Skeletal muscle tissue (tissue), 4 donors: Measurements from ENCODE around the gene CMIP. TPM values are rescaled to one million over a fixed set of nuclear protein-coding genes. Genes with fewer than 3 reads are reported as not detected.

Experiments used
- H3K27ac ChIP-seq: one replicate; pipeline ENCODE4 v1.7.0; 2013; ENCODE audit warnings: mild to moderate bottlenecking, low read depth, low read length, inconsistent platforms
- H3K27me3 ChIP-seq, 3 donors: one replicate each; pipeline ENCODE4 v1.7.0; 2013; ENCODE audit warnings: low read length in 3 of 3; ENCODE audit not compliant: control insufficient read depth in 3 of 3, insufficient read depth in 3 of 3
- H3K36me3 ChIP-seq, 3 donors: one replicate each; pipeline ENCODE4 v1.7.0; 2013; ENCODE audit warnings: low read length in 3 of 3; ENCODE audit not compliant: control insufficient read depth in 3 of 3, insufficient read depth in 3 of 3
- H3K4me1 ChIP-seq, 3 donors: one replicate each; pipeline ENCODE4 v1.7.0; 2013; ENCODE audit warnings: low read length in 3 of 3, mild to moderate bottlenecking in 3 of 3; ENCODE audit not compliant: control insufficient read depth in 3 of 3, insufficient read depth in 3 of 3
- H3K4me3 ChIP-seq, 3 donors: one replicate each; pipeline ENCODE4 v1.7.0; 2013; ENCODE audit warnings: low read length in 3 of 3
- H3K9ac ChIP-seq, 3 donors: one replicate each; pipeline ENCODE4 v1.7.0; 2013; ENCODE audit warnings: low read length in 3 of 3, mild to moderate bottlenecking in 3 of 3, moderate library complexity in 2 of 3, low read depth in 1 of 3
- H3K9me3 ChIP-seq, 3 donors: one replicate each; pipeline ENCODE4 v1.7.0; 2013; ENCODE audit warnings: low read length in 3 of 3; ENCODE audit not compliant: control insufficient read depth in 3 of 3
- total RNA-seq: library from RNA; depleted of rRNA; stranded (reverse); fragments of >200 nt; gene quantifications from one replicate; pipeline ENCODE4 v1.2.3, GENCODE V29; 2014
- donor health status: Osteomylitis.

Gene CMIP
- total RNA-seq, 1 donor from 2014 or later = 6.8 TPM

DNA sequence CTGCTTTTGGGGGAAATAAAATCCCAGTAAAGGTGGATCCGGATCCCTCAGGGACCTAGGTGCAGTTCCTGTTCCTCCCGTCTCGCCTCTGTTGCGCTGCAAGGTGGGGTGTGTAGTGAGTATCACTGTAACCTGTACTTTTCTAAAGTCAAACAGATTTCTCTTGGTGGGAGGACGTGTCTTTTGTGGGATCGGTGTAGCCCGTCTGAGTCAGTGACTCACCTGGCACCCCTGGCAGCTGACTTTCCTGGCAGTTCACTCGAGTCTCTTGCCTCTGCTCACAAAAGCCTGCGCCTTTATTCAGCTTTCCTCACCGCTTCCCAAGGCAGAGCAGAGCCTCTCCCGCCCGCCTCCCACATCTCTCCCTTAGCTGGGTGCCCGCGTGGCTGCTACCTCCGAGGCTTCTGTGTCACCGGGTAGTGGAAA, 85.7 kb downstream of the CMIP start:
- Histone ChIP-seq H3K9ac (no peak overlapping the region), H3K36me3 (no peaks in the 10 kb centered on the region), H3K27ac (no peak overlapping the region), H3K4me3 (no peak overlapping the region), H3K4me1 (peaks cover 2 to 12% (median 3%) of the 10 kb centered on the region in 3 donors), H3K9me3 (no peaks in the 10 kb centered on the region), H3K27me3 (peaks cover 0 to 4% (median 0%) of the 10 kb centered on the region in 3 donors)

GRCh38 chr16:81530814-81531213, 86.2 kb downstream of the CMIP start:
- Histone ChIP-seq H3K27me3 (peaks cover 0 to 4% (median 0%) of the 10 kb centered on the region in 3 donors), H3K27ac (no peak overlapping the region), H3K9me3 (no peaks in the 10 kb centered on the region), H3K36me3 (no peaks in the 10 kb centered on the region), H3K4me1 (peaks cover 2 to 10% (median 3%) of the 10 kb centered on the region in 3 donors), H3K4me3 (no peak overlapping the region), H3K9ac (peak overlapping the region in 1 of 3 donors; percentile 33)

DNA sequence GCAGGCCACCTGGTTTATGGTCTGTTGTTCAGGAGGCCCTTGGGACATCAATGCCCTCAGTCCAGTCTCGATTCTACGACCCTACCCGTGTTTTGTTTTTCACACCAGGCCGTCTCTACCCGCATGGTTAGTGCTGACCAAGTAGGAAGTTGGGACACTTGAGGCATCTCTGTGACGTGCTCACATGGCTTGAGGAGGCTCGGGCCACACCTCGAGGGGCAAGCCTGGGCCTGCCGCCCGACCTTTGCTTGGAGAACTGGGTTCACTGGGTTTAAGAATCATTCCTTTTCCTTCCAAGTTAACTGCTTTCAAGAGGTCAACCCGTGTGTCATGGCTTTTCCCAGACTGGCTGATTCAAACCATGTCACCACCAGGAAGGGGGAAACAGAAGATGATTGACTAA, 86.8 kb downstream of the CMIP start:
- no peak overlapping the region for H3K27ac ChIP-seq
- H3K4me1 ChIP-seq = peaks cover 2 to 10% (median 3%) of the 10 kb centered on the region in 3 donors
- no peaks in the 10 kb centered on the region for H3K36me3 ChIP-seq
- H3K27me3 ChIP-seq = peaks cover 0 to 4% (median 0%) of the 10 kb centered on the region in 3 donors
- no peak overlapping the region for H3K4me3 ChIP-seq
- no peak overlapping the region for H3K9ac ChIP-seq
- no peaks in the 10 kb centered on the region for H3K9me3 ChIP-seq

GRCh38 chr16:81532491-81533174, 88.0 kb downstream of the CMIP start:
- Histone ChIP-seq H3K9ac (no peak overlapping the region), H3K36me3 (no peaks in the 10 kb centered on the region), H3K4me3 (no peak overlapping the region), H3K27ac (no peak overlapping the region), H3K4me1 (peaks cover 0 to 2% (median 0%) of the 10 kb centered on the region in 3 donors), H3K27me3 (peaks cover 0 to 4% (median 0%) of the 10 kb centered on the region in 3 donors), H3K9me3 (no peaks in the 10 kb centered on the region)

GRCh38 chr16:81533175-81533507, 88.5 kb downstream of the CMIP start:
- Histone ChIP-seq H3K36me3 (no peaks in the 10 kb centered on the region), H3K4me3 (no peak overlapping the region), H3K9ac (no peak overlapping the region), H3K4me1 (peaks cover 0 to 2% (median 0%) of the 10 kb centered on the region in 3 donors), H3K27me3 (peaks cover 0 to 4% (median 0%) of the 10 kb centered on the region in 3 donors), H3K9me3 (no peaks in the 10 kb centered on the region), H3K27ac (no peak overlapping the region)

DNA sequence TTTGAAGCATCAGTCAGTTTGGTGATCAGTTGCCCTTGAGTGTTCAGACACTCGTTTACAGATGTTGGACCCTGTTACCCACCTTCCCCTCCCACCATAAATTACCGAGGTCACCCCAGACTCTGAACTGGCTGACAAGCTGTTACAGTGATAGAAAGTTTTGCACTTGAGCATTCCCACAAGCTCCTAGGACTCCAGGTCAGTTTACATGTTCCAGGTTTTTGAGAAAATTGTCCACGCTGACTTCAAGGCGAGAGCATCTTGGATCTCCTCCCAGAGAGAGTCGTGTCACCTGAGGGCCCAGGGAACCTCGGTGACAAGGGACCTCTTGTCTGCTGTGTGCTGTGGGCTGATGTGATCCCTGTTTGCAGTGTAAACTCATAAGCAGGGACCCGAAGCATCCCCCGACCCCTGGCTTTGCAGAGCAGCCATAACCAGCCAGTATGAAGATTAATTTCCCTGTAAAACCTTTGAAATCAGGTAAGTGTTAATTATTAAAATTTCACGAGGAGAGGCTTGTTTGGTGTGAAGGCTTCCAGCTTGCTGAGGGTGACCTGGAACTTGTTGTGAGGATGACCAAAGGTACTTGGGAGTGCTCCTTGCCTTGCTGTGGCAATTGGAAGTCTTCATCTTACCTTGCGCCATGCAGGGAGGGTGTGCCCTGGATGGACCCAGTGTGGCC, 91.2 kb downstream of the CMIP start:
- H3K9me3 ChIP-seq = no peaks in the 10 kb centered on the region
- no peak overlapping the region for H3K27ac ChIP-seq
- no peak overlapping the region for H3K4me3 ChIP-seq
- no peaks in the 10 kb centered on the region for H3K36me3 ChIP-seq
- no peak overlapping the region for H3K9ac ChIP-seq
- H3K4me1 ChIP-seq = peaks cover 0 to 6% (median 2%) of the 10 kb centered on the region in 3 donors
- H3K27me3 ChIP-seq = no peaks in the 10 kb centered on the region

DNA sequence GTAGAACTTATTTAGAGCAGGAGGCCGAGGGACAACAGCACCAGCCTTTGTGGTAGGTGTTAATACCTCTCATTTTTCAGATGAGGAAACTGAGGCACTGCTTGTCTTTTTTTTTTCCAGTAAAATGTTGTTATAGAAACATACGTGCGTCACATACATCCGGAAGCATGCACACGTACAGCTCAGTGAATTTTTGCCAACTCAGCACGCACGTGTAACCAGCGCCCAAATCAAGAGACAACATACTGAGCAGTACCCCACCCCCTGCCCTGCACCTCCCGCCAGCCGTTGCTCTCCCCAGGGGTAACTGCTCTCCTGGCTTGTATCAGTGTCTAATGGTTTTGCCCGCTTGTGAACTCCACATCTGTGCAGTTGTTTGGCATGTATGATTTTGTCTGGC, 92.0 kb downstream of the CMIP start:
- Histone ChIP-seq H3K27ac (no peak overlapping the region), H3K9ac (no peak overlapping the region), H3K4me3 (no peak overlapping the region), H3K27me3 (no peaks in the 10 kb centered on the region), H3K9me3 (no peaks in the 10 kb centered on the region), H3K4me1 (peaks cover 0 to 6% (median 0%) of the 10 kb centered on the region in 3 donors), H3K36me3 (no peaks in the 10 kb centered on the region)

- Histone ChIP-seq H3K27me3 (no peaks in the 10 kb centered on the region), H3K4me3 (no peak overlapping the region), H3K4me1 (peaks cover 0 to 6% (median 0%) of the 10 kb centered on the region in 3 donors), H3K36me3 (no peaks in the 10 kb centered on the region), H3K9me3 (no peaks in the 10 kb centered on the region), H3K27ac (no peak overlapping the region), H3K9ac (no peak overlapping the region)
Observed at GRCh38 chr16:81537721-81538561, 93.3 kb downstream of the CMIP start.

GRCh38 chr16:81539009-81539758, 94.6 kb downstream of the CMIP start:
- Histone ChIP-seq H3K4me3 (no peak overlapping the region), H3K27ac (no peak overlapping the region), H3K27me3 (no peaks in the 10 kb centered on the region), H3K36me3 (no peaks in the 10 kb centered on the region), H3K9ac (no peak overlapping the region), H3K4me1 (peaks cover 0 to 8% (median 6%) of the 10 kb centered on the region in 3 donors), H3K9me3 (no peaks in the 10 kb centered on the region)
